ENCODE results near the gene HOXB1.
"Not testable (repeated sequence)": the region's sequence is repeated elsewhere in the genome, so short reads cannot be mapped to it uniquely, and the experiment has no call there.

The HOXB1 gene

DNA sequence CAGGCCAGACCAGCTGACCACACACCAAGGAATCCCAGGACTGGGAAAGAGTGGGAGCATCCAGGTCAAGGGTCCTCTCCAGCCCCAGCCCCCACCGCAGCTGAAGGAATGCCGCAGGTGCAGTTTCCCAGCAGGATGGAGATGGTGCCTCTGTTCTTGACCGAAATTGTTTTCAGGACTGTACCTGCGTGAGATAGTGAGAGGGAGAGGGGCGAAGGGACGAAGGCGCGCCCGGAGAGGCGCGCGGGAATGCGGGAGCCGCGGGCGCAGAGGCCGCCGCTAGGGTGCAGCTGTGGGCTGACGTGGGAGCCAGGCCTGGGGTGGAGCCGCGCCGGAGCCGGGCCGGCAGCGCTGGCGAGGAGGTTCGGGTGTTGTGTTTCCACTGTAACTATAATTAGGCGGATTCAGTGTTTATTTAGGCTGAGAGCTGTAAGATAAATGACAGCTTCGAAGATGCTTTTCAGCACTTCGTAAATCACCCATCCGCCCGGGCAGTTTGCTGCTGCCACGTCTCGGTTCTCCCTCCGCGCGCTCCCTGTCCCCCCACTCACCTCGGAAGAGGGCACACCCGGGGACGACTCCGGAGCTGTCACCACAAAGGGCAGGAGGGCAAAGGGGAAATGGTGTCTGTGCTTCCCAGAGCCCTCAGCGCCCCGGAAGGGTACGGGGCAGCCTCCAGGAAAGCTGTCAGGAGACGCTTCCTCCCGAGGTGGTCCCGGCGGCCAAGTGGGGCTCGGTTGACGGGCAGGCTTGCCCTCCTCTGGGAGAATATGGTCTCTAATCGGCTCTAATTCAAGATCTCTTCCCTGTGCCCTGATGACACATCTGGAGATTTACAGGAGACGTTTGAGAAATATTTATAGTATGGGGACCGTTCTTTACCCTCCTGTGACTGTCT is 38.2 kb downstream of the HOXB1 start:
- DNase-seq = peak; percentile 53

DNA sequence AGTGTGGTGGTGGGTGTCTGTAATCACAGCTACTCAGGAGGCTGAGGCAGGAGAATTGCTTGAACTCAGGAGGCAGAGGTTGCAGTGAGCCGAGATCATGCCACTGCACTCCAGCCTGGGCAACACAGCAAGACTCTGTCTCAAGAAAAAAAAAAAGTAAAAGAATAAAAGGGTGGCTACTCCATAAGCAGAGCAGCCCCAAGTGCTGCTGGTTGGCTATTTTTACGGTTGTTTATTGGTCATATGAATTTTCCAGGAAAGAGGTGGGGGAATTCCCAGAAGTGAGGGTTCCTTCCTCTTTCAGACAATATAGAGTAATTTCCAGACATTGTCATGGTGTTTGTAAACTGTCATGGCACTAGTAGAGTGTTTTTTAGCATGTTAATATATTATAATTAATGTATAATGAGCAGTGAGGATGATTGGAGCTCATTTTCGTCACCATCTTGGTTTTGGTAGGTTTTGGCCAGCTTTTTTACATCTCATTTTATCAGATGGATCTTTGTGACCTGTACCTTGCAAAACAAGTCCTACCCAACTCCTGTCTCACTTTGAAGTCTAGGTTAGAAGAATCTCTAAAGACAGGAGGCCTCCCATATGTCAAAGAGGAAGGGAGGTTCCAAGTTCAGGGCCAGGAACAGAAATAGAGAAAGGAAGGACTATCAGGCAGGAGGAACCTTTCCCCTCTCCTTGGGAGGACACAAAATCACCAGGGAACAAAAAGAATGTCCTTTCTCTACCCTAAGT is 39.1 kb downstream of the HOXB1 start:
- no peak for DNase-seq

DNA sequence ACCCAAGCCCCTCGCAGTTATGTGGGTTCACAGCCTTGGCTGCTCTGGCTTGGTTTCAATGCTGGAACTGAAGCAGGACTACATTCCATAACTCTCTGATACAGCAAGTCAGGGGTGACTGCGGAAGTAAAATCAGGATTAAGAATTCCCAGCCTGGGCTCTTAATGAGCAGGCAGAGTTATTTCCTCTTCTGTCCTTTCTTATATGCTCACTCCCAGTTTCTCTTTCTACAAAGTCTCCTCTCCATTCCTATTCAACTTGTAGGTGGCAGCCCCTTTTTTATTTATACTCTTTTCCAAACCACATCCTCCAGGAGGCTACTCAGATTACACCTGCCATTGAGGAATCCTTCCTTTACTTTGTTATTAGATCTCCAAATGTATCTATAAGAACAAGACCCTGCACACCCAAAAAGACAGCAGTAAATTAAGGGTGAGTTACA is 40.3 kb downstream of the HOXB1 start:
- no peak for DNase-seq

DNA sequence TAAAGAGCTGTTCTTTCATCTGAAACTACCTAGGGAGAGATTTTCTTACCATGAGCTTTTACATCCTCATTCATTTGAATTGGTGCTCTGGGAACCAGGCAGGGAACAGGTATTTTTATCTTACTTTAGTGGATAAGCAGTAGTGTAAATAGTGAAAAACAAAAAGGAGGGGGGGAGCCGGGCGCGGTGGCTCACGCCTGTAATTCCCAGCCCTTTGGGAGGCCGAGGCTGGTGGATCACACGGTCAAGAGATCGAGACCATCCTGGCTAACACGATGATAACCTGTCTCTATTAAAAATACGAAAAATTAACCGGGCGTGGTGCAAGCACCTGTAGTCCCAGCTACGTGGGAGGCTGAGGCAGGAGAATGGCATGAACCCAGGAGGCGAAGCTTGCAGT is 41.0 kb downstream of the HOXB1 start:
- no peak for DNase-seq

DNA sequence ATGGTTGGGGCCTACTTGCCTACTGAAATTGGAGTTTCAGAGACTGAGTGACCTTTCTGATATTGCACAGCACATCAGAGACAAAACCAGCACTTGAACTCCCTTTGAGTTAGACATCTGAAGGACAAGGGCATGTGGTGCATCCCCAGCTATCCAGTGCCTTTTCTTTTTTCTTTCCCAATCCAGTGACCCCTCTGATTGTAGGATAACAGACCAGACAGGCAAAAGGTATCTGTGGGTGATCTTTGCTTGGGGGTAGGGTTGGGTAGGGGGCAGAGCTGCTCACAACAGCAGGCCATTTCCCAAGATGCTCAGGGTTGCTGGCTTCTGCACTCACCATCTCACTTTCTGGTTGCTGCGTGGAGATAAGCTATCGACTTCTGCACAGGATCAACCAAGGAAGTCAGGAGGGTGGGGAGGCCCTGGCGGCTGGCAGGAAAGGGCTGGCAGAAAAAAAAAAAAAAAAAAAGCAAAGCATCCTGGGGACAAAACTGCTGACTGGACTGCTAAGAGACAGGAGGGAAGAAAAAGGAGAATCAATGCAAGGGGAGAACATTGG is 42.2 kb downstream of the HOXB1 start:
- no peak for DNase-seq

DNA sequence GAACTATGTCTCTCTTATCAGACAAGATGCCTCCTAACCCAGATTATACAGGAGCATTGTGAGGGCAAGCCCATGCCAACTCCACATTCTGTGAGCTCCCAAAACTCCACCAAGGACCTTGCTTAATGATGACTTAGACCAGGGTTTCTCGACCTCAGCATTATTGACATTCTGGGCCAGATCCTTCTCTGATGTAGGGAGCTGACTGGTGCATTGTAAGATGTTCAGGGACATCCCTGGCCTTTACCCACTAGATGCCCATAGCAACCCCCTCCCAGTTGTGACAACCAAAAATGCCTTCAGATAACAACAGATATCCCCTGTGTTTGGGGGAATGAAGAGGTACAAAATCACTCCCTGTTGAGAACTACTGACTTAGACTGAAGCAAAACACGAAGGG is 43.6 kb downstream of the HOXB1 start:
- no peak for DNase-seq

DNA sequence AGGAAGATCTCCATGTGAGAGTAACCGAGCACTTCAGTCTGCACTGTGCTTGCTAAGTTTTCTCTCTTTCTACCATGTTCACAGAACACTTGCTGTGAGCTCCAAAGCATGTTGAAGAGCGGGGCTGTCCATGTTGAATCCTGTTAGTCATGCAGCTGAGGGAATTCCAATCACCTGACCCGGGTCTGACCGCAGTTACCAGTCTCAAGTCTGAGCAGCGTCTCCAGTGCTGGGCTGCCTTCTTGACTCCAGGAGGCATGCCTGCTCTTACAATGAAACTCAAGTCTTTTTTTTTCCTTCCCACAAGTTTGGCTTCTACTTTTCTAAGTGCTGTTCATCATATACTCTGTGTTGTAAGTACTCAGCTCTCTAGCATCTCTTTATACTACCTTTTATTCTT is 44.3 kb downstream of the HOXB1 start:
- no peak for DNase-seq

DNA sequence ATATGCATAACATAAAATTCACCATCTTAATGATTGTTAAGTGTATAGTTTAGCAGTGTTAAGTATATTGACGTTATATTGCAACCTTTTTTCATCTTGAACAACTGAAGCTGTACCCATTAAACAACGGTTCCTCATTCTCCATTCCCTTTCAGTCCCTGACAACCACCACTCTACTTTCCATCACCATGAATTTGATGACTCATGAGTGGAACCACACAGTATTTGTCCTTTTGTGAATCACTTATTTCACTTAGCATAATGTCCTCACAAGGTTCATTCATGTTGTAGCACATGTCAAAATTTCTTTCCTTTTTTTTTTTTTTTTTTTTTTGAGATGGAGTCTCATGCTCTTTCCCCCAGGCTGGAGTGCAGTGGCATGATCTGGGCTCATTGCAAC is 46.0 kb downstream of the HOXB1 start:
- DNase-seq = no peak

DNA sequence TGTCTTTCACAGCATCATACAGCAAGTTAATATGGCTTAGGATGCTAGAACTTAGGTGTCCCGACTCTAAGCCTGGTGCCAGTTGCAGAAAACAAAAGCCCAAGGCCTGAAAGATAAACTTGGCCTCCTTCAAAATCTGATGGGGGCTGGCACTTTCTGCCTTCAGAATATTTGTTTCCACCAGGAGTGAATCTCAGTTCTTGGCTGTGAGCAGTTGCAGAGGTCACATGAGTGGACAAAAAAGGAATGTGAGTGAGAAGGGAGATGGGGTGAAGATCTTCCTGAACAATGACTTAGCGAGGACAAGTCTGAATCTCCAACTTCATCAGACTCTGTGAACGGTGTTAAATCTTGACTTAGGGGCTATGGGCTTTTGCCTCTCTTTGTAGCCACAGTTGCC is 46.6 kb downstream of the HOXB1 start:
- DNase-seq = no peak

DNA sequence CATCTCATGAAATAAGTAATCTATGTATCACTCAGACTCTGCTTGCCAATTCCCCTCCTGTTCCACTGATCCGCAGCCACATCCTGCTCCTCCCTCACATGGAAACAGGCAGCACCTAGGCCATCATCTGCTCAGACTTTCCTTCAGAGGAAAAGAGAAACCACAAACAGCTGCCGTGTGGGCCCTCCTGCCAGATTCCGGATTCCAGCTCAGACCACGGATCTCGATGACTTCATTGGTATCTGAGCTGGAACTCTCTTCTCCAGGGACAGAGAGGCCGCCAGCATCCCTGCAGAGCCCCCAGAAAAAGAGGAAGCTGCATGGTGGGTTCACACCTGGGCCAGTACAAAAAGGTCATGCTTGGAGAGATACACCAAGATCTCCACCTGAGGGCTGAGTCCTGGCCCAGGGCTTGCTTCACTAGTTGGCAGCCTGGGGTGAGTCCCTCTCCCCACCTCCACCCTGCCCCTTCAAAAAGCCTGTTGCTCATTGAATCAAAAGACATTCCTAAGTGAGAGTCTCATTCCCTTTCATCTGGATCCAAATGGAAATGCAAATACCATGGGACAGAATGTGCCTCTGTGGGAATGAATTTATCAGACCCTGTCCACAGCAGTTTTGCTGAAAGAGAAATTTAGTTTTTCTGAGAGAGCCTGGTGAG is 47.2 kb downstream of the HOXB1 start:
- peak; percentile 44 for DNase-seq

DNA sequence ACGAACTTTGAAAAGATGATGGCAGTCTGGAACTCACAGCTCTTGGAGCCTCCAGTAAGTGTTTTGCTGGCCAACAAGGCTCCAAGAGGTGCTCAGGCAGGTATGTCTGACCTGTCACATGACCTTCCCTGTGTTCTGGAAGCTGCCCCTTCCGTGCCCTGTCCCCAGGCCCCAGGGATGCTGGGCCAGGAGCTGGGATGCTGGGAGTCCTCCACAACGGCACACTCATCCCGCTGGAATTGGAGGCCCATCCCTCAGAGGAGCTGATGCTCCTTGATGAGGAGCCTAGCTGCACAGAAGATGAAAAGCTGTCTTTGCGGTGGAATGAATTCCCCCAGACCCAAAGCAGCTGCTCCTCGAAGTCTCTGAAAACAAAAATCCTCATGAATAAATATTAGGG is 47.8 kb downstream of the HOXB1 start:
- no peak for DNase-seq

DNA sequence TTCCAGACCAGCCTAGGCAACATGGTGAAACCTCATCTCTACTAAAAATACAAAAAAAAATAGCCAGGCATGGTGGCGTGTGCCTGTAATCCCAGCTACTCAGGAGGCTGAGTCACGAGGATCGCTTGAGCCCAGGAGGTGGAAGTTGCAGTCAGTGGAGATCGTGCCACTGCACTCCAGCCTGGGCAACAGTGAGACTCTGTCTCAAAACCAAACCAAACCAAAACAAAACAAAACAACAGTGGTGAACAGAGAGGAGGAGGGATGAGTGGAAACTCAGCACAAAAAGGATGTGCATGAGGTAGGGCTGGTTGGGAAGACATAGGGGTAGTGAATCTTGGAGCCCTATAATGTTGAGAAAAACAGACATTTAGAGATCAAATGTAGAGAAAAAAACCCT is 48.5 kb downstream of the HOXB1 start:
- not testable (repeated sequence) for DNase-seq

DNA sequence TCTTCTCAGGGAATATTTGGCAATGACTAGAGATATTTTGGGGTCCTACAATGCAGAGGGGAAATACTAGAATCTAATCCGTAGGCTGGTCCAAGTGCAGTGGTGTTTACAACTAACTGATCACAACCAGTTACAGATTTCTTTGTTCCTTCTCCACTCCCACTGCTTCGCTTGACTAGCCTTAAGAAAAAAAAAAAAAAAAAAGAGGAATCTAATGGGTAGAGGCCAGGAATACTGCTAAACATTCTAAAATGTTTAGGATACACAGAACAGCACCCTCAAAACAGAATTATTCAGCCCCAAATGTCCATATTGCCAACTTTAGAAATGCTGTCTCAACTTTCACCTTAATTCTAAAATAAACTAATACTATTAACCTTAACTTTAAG is 51.8 kb downstream of the HOXB1 start:
- DNase-seq = no peak

Data from stimulated activated CD4-positive, alpha-beta T cell treated with anti-CD3 and anti-CD28 coated beads, Interleukin-1b, Interleukin-23, amount 100 ng/mL, for 48 hours (primary cell).